GM12878 (cell line): ENCODE measurements around the gene NUDT3. TPM values are rescaled to one million over a fixed set of nuclear protein-coding genes. Genes with fewer than 3 reads are reported as not detected.

Experiments used
- BACH1 ChIP-seq: fragments of 450-650 bp; IDR thresholded peaks from 2 replicates; pipeline ENCODE4 v1.6.1; 2017; ENCODE audit warnings: mild to moderate bottlenecking, borderline replicate concordance
- CBX5 ChIP-seq: sonication (generic); IDR thresholded peaks from 2 replicates; pipeline ENCODE4 v1.6.1; 2016; ENCODE audit warnings: low read depth, moderate library complexity, mild to moderate bottlenecking, inconsistent platforms
- CEBPB ChIP-seq, 2 experiments: fragments of 150-350 bp in 1 of 2; IDR thresholded peaks; 2 replicates each; pipeline ENCODE4 v1.6.1; 2012 to 2014; ENCODE audit warnings: low read depth in 2 of 2, low read length in 2 of 2, borderline replicate concordance in 1 of 2, inconsistent platforms in 1 of 2
- CHD4 ChIP-seq: fragments of 200-600 bp; sonication (generic); IDR thresholded peaks from 2 replicates; pipeline ENCODE4 v1.6.1; 2016; ENCODE audit warnings: mild to moderate bottlenecking
- CREB1 ChIP-seq: IDR thresholded peaks from 2 replicates; pipeline ENCODE4 v1.6.1; 2012; ENCODE audit warnings: low read depth, mild to moderate bottlenecking, inconsistent platforms
- EGR1 ChIP-seq, 2 experiments: IDR thresholded peaks; 1 replicate in 1 of 2; 2 replicates in 1 of 2; pipeline ENCODE4 v1.6.1; 2011 to 2012; ENCODE audit warnings: low read depth in 2 of 2, low read length in 2 of 2, borderline replicate concordance in 1 of 2, mild to moderate bottlenecking in 1 of 2, moderate library complexity in 1 of 2
- FOXM1 ChIP-seq: IDR thresholded peaks from 2 replicates; pipeline ENCODE4 v1.6.1; 2012; ENCODE audit warnings: low read depth, mild to moderate bottlenecking, inconsistent platforms, low read length, moderate library complexity
- KDM1A ChIP-seq: fragments of 200-600 bp; sonication (generic); IDR thresholded peaks from 2 replicates; pipeline ENCODE4 v1.6.1; 2016; ENCODE audit warnings: borderline replicate concordance
- MEF2B ChIP-seq: fragments of 450-650 bp; IDR thresholded peaks from 2 replicates; pipeline ENCODE4 v1.6.1; 2018; ENCODE audit warnings: mild to moderate bottlenecking, moderate library complexity; ENCODE audit not compliant: partially characterized antibody, poor library complexity, severe bottlenecking
- MTA2 ChIP-seq: fragments of 450-650 bp; IDR thresholded peaks from 2 replicates; pipeline ENCODE4 v1.6.1; 2016; ENCODE audit warnings: low read depth, mild to moderate bottlenecking, moderate library complexity
- POU2F2 ChIP-seq: IDR thresholded peaks from 3 replicates; pipeline ENCODE4 v1.6.1; 2011; ENCODE audit warnings: low read depth, mild to moderate bottlenecking, low read length, borderline replicate concordance
- RCOR1 ChIP-seq: conservative IDR thresholded peaks from 2 replicates; pipeline ENCODE4 v1.6.1; 2012; ENCODE audit warnings: low read depth, low read length, improper control_type of control experiment
- TBL1XR1 ChIP-seq: IDR thresholded peaks from 2 replicates; pipeline ENCODE4 v1.6.1; 2012; ENCODE audit warnings: low read depth, low read length, improper control_type of control experiment
- TCF7 ChIP-seq: IDR thresholded peaks from 2 replicates; pipeline ENCODE4 v1.6.1; 2014; ENCODE audit warnings: antibody characterized with exemption, borderline replicate concordance
- ZNF274 ChIP-seq: IDR thresholded peaks from one replicate; pipeline ENCODE4 v1.8.0; 2011; ENCODE audit not compliant: insufficient read length, insufficient read depth
- ZNF384 ChIP-seq: IDR thresholded peaks from 2 replicates; pipeline ENCODE4 v1.6.1; 2012; ENCODE audit warnings: low read depth, mild to moderate bottlenecking, low read length, improper control_type of control experiment, borderline replicate concordance
- ZNF622 ChIP-seq: fragments of 450-650 bp; IDR thresholded peaks from 2 replicates; pipeline ENCODE4 v1.6.1; 2017; ENCODE audit warnings: mild to moderate bottlenecking, inconsistent platforms
- polyA plus RNA-seq, 11 experiments: library from polyadenylated mRNA; depleted of rRNA in 4 of 11; unstranded in 6 of 11; stranded (reverse) in 5 of 11; fragments of >200 nt; fragmentation: Nextera tagmentation in 4 of 11; fragmentation: Illumina TruSeq in 1 of 11; extraction: Ambion mirVana in 4 of 11; extraction: Trizol in 1 of 11; gene quantifications; 1 replicate in 1 of 11; 2 replicates in 10 of 11; pipeline versions ENCODE4 v1.2.1 to v1.2.3, GENCODE V29; 2011 to 2016; ENCODE audit warnings: inconsistent platforms in 2 of 11, missing spikeins in 2 of 11, low read depth in 1 of 11
- total RNA-seq, 4 experiments: library from RNA; depleted of rRNA in 3 of 4; stranded (reverse); fragments of >200 nt in 3 of 4; fragmentation: Illumina TruSeq in 1 of 4; extraction: Trizol in 1 of 4; gene quantifications; 2 replicates each; pipeline versions ENCODE4 v1.2.1 to v1.2.3, GENCODE V29; 2013 to 2021
- TF ChIP-seq, protein P1 (sequence below): fragments of 450-650 bp; IDR thresholded peaks from 2 replicates; pipeline ENCODE4 v1.6.1; 2017; ENCODE audit warnings: mild to moderate bottlenecking, moderate library complexity
- TF ChIP-seq, protein P2 (sequence below): IDR thresholded peaks from 2 replicates; pipeline ENCODE4 v1.6.1; 2012; ENCODE audit warnings: mild to moderate bottlenecking, low read depth, low read length
- TF ChIP-seq, protein P3 (sequence below): IDR thresholded peaks from 2 replicates; pipeline ENCODE4 v1.6.1; 2012; ENCODE audit warnings: low read length, inconsistent platforms

Gene NUDT3
- total and polyA plus RNA-seq, 10 of the 15 experiments (the other 5 are each of a cell fraction or from before 2014, with no cell fraction given) = 2.4 to 32.3 (median 25.5) TPM

DNA sequence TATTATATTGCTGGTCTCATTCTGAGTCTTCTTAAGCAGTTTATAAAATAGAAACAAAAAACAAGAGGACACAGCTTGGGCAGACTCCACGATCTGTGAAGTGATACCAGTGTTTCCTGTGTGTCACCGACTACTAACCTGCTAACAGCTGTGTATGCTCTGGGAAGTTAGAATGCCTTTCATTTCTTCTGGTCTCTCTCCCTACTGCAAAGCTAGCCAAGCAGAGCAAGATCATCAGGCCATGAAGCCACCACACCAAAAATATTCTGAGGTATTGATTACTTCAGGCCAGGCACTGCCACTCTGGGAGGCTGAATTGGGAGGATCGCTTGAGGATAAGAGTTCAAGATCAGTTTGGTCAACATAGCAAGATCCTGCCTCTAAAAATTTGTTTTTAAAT, 96.7 kb downstream of the NUDT3 start (continued):
- TF ChIP-seq, protein P1, sequence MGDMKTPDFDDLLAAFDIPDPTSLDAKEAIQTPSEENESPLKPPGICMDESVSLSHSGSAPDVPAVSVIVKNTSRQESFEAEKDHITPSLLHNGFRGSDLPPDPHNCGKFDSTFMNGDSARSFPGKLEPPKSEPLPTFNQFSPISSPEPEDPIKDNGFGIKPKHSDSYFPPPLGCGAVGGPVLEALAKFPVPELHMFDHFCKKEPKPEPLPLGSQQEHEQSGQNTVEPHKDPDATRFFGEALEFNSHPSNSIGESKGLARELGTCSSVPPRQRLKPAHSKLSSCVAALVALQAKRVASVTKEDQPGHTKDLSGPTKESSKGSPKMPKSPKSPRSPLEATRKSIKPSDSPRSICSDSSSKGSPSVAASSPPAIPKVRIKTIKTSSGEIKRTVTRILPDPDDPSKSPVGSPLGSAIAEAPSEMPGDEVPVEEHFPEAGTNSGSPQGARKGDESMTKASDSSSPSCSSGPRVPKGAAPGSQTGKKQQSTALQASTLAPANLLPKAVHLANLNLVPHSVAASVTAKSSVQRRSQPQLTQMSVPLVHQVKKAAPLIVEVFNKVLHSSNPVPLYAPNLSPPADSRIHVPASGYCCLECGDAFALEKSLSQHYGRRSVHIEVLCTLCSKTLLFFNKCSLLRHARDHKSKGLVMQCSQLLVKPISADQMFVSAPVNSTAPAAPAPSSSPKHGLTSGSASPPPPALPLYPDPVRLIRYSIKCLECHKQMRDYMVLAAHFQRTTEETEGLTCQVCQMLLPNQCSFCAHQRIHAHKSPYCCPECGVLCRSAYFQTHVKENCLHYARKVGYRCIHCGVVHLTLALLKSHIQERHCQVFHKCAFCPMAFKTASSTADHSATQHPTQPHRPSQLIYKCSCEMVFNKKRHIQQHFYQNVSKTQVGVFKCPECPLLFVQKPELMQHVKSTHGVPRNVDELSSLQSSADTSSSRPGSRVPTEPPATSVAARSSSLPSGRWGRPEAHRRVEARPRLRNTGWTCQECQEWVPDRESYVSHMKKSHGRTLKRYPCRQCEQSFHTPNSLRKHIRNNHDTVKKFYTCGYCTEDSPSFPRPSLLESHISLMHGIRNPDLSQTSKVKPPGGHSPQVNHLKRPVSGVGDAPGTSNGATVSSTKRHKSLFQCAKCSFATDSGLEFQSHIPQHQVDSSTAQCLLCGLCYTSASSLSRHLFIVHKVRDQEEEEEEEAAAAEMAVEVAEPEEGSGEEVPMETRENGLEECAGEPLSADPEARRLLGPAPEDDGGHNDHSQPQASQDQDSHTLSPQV = no peak
- TF ChIP-seq ZNF622 (no peak), KDM1A (no peak), CEBPB (IDR thresholded peaks at IDR 0.05; ENCODE audit: borderline replicate concordance in 1 of 2, low read depth in 2 of 2, low read length in 2 of 2) (no peak), EGR1 (IDR thresholded peaks at IDR 0.05; ENCODE audit: borderline replicate concordance in 1 of 2, low read depth in 2 of 2, low read length in 2 of 2) (no peak), POU2F2 (0 out of 3 replicates have a peak, but pooled peaks have one; percentile 27), CREB1 (peak; percentile 10; the same call in 1 of the 2 replicates), ZNF274 (no peak), TBL1XR1 (0 out of 2 replicates have a peak, but pooled peaks have one; percentile 25), TCF7 (no peak), RCOR1 (0 out of 2 replicates have a peak, but pooled peaks have one; percentile 38), BACH1 (no peak), ZNF384 (no peak), CBX5 (peak; percentile 26; the same call in 1 of the 2 replicates), CHD4 (no peak), FOXM1 (peak; percentile 42; the same call in 1 of the 2 replicates), MEF2B (peak; percentile 7), MTA2 (peak; percentile 25; the same call in 1 of the 2 replicates)
- TF ChIP-seq, protein P2, sequence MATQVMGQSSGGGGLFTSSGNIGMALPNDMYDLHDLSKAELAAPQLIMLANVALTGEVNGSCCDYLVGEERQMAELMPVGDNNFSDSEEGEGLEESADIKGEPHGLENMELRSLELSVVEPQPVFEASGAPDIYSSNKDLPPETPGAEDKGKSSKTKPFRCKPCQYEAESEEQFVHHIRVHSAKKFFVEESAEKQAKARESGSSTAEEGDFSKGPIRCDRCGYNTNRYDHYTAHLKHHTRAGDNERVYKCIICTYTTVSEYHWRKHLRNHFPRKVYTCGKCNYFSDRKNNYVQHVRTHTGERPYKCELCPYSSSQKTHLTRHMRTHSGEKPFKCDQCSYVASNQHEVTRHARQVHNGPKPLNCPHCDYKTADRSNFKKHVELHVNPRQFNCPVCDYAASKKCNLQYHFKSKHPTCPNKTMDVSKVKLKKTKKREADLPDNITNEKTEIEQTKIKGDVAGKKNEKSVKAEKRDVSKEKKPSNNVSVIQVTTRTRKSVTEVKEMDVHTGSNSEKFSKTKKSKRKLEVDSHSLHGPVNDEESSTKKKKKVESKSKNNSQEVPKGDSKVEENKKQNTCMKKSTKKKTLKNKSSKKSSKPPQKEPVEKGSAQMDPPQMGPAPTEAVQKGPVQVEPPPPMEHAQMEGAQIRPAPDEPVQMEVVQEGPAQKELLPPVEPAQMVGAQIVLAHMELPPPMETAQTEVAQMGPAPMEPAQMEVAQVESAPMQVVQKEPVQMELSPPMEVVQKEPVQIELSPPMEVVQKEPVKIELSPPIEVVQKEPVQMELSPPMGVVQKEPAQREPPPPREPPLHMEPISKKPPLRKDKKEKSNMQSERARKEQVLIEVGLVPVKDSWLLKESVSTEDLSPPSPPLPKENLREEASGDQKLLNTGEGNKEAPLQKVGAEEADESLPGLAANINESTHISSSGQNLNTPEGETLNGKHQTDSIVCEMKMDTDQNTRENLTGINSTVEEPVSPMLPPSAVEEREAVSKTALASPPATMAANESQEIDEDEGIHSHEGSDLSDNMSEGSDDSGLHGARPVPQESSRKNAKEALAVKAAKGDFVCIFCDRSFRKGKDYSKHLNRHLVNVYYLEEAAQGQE = no peak
- TF ChIP-seq, protein P3, sequence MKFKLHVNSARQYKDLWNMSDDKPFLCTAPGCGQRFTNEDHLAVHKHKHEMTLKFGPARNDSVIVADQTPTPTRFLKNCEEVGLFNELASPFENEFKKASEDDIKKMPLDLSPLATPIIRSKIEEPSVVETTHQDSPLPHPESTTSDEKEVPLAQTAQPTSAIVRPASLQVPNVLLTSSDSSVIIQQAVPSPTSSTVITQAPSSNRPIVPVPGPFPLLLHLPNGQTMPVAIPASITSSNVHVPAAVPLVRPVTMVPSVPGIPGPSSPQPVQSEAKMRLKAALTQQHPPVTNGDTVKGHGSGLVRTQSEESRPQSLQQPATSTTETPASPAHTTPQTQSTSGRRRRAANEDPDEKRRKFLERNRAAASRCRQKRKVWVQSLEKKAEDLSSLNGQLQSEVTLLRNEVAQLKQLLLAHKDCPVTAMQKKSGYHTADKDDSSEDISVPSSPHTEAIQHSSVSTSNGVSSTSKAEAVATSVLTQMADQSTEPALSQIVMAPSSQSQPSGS = peak; percentile 58; the same call in 1 of the 2 replicates
